Fibroblast of gingiva (primary cell): Measurements from ENCODE around the gene CALML3.

ENCODE experiments used
- DNase-seq: peaks from one replicate; pipeline ENCODE4 v3.0.0-alpha.2; 2011; ENCODE audit warnings: low read depth

CALML3 gene

DNA sequence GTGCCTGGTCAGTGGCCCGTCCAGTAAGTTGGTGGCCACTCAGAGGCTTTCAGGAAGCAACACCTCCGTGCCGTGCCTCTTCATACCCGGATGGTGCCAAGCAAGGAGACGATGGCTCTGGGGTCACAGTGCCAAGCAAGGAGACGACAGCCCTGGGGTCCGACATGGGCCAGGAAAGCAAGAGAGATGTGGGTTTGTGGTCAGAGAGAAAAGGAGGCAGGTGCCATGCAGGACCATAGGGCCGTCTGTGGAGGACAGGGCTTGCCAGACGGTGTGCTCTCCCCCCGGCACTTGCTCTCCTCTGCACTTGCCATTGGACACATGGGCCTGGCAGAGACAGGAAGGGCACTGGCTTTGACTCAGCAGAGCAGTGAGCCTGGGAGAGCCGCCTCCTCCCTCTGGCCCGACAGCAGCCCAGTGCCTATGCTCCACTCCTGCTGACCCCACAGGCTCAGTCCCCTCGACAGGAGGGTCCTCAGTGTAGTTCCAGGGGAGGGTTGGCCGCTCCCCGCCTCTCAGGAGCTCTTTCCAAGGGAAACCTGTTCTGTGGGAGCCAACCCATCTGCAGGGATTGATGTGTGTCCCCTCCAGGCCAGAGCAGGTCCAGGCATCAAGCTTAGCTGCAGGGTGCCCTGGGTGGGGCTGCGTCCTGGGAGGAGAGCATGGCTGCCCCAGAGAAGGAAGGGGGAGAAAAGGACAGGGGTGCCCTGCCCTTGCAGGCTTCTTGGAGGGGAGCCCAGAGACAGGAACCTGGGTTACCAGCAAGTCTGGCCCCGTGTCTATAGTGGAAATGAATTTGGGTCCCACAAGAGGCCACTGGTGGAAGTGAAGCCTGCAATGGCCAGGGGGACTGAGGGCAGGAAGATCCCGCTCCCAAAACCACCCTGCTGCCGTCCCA lies 17.8 kb upstream of the CALML3 start:
- DNase-seq = no peak

DNA sequence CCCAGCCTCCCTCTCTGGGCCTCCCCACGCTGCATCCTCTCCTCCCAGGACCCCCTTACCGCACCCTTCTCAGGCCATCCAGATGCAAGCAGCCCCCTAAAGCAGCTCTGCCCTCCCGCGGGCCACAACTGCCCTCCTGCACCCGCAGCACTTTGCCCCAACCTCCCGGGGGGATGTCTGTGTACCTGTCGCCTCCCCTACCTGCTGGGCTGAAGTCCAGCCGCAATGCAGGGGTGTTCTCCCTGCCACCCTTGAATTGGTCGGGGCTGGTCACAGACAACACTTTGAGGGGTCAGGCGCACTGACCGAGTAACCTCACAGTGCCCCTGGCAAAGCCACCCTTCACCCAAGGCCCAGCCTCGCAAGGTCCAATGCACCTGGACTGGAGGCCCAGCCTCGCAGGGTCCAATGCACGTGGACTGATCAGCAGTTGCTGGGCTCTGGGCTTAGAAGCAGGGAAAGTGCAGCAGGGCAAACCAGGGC lies 17.1 kb upstream of the CALML3 start:
- no peak for DNase-seq

DNA sequence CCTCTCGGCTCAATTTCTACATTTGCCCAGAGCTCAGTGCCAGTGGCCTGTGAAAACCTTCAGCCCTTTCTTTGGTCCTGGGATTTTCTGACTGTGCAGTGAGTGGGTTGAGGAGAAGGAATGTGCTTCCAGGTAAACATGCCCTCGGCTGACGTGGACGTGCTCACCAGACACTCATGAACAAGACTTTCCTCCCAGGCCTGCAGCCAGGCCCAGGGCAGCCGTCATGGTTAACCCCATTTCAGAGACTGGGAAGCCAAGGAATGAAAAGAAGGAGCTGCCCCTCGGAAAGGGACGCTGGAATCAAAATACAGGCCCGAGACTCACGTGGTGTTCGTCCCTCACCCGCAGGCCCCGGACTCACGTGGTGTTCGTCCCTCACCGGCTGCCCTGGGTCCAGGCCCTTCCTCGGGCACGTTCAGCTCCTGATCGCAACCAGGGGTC lies 16.6 kb upstream of the CALML3 start:
- no peak for DNase-seq

DNA sequence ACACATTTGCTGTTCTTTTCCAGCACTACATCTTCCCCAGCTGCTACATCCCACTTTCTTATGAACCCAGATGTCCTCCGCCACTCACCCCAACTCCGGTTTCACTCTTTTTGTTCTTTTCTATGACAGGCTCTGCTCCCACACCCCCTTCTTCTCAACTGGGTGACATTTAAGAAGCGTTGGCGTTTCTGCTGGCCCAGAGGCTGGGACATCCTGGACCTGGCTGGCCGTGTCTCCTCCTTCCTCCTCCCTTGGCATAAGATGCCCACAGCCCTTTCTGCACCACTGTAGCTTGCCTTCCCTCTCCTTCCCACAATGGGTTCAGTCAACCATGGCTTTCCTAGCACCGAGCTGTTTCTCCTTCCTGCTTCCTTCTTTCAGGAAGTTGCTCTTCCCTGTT lies 16.0 kb upstream of the CALML3 start:
- DNase-seq = no peak

DNA sequence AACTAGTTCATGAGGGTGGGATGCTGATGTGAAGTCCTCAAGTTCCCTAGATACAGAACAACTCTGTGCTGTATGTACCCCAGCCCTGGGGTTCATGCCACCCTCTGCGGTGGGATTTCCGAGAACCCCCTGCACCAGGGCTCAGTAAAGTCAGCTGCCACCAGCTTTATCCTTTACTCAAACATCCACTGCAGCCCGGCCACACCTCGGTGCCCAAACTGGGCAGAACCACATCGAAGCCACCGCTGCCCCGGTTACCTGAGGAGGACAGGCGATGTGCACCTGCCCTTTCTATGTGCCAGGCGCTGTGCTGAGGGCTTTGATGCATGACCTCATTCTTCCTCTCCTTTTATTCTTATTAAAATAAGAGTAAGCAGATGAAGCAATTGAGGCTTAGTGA lies 15.5 kb upstream of the CALML3 start:
- DNase-seq = no peak

DNA sequence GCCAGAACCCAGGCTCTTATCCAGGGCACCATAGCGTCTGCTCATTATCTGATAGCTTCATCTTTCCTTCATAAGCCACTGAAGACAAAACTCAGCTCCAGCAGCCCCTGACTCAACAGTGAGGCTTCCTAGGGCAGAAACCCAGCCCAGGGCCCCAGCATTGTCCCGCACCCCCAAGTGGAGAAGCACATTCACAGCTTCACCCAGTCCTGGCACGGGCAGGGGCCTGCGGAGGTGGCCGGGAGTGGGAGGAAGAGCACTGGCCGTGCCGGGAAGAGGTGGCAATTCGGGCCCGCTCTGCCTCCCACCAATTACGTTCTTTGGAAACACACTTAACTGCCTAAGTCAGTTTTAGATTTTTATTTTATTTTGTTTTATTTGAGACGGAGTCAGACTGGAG lies 15.1 kb upstream of the CALML3 start:
- no peak for DNase-seq

DNA sequence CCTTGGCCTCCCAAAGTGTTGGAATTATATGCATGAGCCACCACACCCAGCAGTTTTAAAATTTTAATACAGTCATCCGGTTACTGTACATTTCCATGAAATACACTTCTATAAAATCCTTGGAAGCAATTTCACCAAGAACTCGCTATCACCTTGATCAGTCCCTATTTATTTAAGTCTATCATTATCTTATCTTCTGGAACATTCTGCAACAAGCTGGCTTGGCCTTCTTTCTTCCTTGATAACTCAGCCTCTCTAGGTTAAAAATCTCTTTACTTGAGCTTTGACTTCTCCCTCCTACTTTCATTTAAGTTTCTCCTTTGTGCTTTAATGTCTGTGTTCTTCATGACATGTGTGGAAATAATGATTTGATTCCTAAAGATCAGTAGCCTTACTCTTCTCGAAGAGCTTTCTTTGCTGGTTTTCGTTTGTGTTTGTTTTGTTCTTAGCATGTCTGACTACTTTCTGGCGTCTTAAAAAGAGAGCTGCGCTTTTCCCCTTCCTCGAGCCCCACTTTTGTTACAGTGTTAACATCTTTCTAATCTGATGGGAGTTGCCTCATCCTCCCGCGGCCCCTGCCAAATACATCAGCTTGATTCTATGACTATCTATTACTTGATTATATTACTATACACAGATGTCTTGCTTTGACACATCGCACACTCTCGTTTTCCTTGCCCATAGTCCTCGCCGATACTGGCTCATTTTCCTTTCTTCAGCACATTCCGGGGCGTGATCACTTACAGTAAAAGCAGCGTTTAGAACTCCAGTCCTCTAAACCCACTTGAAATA lies 14.3 kb upstream of the CALML3 start:
- no peak for DNase-seq

DNA sequence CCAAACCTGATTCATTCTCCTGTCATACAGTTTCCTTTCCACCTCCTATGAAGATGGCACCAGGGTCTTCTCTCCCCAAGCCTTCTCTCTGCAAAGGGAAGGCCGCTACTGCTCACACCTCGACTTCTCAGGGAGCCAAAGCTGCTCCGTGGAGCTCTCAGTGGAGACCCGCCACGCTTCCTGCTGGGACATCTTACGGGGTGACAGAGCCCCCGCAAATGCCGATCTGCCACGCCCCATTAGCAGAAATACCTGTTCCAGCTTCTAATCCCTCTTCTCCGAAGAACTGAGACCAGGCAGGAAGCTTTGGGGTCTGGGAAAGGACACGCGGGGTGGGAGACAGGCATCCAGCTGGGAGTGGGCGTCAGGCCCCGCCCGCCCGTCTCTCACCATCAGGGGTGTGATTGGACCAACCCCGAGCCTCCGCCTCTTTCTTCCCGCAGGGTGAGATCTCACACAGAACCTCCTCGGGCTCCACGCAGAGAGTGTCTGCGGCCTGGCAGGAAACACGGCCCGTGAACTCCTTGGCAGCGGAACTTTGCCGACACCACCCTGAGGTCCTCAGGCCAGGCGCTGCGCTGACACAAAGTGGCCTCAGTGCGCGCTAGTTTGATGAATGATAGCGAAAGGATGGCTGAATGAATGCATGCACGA lies 13.4 kb upstream of the CALML3 start:
- no peak for DNase-seq

DNA sequence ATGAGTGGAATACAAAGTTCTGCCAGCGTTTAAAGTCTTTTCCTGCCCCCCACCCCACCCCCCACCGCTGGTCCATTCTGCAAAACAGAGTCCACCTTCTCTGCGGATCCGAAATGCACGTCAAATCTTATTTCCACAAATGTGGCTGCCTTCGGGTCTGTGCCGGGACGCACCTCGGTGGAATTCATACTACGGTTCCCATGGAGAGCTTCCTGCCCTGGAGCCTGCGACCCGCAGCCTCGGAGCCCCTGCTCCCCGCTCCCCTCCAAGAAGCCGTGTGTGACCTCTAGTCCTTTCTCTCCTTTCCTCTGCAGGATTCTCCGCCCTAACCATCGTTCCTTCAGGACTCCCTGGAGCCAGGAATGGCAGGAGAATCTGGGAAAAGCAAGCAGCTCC lies 12.9 kb upstream of the CALML3 start:
- no peak for DNase-seq

DNA sequence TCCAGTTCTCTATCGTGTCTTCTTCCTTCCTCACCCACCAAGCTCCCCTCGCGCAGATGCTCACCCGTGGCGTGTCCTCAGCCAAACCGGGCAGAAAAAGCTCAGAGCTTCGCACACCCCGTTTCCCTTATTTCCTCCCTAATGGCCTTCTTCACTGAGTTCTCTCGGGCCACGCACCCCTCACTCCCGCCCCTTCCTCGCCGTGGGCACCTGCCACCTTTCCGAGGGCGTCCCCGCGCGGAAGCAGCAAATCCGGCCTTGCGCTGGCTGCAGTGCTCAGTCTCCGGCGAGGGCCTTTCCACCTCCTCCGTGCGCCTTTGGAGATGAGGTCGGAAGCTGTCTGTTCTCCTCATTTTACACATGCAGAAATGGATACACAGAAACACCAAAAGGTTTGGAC lies 12.4 kb upstream of the CALML3 start:
- no peak for DNase-seq

DNA sequence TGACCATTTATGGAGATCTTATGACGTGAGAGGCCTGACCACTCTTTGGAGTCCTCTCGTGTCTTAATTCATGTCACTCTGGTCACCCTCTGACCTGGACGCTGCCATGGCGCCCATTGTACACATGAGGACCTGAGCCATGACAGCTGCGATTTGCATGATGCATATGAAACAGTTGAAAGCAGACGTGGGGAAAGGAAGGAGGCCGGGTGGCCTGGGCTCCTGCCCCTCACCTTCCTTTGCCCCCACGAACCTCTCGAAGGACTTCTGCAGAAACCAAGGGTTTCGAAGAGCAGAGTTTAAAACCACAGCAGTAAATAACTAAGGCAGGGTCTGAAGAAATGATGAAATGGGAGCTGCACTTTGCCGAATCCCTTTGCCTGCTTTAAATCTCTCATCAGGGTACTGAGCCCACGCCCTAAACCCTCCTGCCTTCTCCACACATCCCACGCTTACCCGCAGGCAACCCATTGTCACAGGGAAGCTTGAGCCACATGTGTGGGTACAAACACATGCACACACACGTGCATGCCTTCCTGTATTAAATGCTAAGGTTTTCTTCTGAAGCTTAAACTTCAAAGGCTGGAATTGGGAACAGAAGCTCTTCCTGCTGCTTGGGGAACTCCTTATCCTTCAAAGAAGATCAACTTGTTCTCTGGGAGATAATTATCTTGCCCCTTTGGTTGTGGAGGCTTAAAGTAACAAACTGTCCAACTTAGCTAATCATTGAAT lies 11.7 kb upstream of the CALML3 start:
- no peak for DNase-seq

DNA sequence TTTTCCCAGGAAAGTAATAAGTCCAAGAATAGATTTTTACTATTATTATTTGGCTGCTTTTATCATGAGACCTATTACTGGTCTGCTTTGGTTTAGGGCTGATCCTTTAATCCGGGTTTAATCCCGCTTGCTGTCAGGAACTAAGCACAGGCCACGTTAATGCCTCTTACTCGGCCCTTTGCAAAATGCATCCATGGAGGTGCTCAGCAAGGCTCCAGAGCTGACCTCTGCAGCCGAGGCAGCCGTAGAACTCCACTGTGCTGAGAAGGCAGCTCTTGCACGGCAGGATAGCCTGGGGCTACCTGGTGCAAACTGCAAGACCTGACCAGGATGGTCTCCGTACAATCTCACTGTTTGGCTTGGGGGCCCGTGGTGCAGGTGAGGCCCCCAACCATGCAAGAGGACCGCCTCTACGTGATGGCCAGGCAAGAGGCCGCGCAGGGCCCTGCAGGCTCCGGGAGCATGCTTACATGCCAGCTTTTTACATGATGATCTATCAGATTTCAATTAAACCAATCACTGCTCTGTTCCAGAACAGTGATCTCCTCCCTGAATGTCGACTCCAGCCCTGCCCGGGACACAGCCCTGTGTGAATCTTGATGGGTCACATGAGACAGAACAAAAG lies 10.4 kb upstream of the CALML3 start:
- no peak for DNase-seq

DNA sequence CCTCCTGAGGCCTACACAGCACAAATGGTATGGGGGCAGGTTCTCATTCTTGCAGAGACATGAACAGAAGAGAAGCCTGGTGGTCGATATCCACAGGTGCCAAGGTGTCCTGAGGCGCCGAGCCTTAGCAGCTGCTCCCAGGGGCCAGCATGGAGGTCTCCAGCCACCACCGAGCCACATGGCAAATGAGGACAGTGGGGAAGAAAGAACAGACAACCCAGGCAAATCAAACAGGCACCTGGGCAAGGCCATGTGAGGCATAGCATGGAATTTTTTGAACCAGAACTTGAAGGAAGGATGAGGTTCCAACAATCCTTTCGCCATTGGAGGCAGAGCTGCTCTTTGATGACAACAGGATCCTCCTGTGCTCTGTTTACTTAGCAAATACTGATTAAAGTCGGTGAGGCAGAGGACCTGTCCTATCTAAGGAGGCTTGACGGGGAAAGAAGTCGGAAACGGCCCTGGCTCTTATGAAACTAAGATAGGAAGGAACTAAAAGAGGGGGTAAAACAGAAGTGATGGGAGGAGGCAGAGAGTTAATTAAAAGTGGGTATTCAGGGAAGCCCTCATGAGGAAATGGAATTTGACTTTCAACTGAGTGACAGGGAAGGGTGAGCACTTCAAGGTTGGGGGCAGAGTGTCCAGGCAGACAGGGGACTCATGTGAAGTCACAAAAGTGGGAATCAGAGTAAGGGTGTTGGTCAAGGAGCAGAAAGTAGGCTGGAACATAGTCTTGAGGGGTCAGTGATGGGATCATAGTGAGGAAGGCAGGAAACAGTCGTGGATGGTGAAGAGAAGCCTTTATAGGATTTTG lies 8.6 kb upstream of the CALML3 start:
- DNase-seq = no peak

DNA sequence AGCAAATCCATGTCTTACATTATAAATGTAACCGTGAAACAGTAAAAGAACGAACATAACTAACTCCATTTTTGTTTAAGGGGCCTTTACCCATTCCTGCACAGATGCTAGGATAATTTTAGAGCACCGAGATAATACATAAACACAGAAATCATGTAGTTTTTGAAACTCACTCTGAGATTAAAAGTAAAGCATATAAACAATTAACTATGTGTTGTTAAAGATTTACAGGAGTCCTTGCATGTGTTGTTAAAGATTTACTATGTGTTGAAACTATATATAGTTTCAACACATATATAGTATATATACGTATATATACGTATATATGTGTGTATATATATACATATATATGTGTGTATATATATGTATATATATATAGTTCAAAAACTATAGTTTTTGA lies 7.2 kb upstream of the CALML3 start:
- DNase-seq = no peak

DNA sequence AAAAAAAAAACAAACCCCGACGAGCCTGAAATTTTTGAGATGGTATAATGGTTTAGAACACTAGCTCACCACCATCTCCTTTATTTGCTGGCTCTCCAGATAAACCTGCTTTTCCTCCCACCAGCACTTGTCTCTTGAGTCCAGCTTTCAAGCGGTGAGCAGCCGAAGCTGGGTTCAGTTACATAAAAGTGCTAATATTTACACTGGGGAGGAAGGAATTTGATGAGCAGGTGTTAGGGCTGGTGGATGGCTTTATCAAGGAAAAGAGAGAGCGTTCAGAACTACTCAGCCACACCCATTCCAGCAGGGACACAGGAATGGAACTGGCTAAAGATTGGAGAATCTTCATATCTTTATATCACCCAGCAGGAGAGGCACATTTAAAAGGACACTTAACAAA lies 6.6 kb upstream of the CALML3 start:
- no peak for DNase-seq

DNA sequence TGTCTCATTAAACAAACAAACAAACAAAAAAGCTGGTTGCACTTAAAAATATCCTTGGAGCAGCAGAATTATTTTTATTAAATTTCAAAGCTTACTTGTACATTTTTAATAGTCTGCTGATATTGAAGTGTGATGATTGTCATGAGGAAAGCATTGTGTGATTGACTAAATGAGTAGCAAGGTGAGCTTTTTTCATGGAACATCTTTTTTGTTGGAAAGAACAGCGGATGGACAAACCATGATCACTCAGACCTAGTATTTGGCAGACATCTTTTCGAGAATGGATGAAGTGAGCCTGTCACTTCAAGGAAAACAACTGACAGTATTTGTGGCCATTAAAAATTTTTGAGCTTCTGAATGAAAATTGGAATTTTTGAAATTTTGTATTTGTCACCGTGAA lies 5.7 kb upstream of the CALML3 start:
- DNase-seq = no peak

DNA sequence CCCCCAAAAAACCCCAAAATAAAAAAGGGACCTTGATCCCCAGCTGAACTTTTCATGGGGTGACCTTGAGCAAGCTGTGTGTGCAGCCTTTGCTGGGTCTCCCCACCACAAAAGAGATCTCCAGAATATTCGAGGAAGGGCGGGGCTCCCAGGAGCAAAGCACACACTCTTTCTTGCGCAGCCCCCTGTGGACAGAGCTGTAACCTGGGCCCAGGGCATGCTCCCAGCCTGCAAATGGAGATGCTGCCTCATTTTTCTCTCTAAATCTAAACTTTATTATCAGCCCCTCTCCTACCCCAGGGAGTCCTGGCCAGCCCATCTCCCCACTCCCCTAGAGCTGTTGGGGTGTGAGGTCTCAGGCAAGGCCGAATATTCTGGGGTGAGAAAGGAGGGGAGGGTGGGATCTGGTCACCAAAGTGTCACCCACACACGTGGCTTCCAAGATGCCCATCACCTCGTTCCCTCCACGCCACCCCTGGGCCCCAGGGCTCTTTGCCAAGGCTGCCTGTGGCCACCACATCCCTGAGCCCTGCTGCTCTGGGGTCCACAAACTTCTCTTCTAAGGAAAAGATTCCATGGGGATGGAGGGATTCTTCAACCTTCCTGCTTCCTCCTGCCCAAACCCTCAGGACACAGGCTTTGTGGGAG lies 1.7 kb upstream of the CALML3 start:
- DNase-seq = no peak

DNA sequence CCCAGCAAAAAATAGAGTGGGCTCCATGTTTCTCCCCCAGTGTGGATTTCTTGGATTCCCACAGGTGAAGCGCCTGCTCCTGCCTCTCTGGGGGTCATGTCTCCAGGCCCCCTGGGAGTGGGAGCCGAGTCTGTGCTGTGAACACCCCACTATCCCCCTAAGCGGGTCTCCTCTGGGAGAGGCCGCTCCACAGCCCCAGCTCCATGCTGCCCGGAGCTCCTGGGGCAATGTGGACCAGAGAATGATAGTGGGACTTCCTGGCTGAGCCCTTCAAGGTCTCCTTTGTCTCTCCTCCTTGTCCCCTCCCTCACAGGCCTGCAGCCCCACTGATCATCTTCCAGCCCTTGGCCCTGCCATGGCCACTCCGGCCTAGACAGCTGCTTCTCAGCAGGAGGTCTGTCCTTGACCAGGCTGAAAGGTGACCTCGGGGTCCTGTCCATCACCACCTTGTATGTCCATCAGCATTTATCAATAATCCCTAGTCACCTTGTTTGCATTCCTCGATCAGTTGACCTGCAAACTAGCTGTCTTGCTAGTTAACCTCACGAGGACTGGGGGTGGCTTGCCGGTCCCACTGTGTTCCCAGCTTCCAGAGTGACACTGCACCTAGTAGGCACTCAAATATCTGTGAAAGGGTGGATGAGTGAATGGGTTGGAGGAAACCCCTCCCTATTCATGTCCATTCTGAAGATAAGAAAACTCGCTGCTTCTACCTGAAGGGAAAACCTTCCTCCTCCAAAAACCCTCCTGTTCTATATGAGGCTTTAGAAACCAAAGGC lies 776 bp upstream of the CALML3 start:
- DNase-seq = no peak
